Measurements from ENCODE around the gene NR1H2.

DNA sequence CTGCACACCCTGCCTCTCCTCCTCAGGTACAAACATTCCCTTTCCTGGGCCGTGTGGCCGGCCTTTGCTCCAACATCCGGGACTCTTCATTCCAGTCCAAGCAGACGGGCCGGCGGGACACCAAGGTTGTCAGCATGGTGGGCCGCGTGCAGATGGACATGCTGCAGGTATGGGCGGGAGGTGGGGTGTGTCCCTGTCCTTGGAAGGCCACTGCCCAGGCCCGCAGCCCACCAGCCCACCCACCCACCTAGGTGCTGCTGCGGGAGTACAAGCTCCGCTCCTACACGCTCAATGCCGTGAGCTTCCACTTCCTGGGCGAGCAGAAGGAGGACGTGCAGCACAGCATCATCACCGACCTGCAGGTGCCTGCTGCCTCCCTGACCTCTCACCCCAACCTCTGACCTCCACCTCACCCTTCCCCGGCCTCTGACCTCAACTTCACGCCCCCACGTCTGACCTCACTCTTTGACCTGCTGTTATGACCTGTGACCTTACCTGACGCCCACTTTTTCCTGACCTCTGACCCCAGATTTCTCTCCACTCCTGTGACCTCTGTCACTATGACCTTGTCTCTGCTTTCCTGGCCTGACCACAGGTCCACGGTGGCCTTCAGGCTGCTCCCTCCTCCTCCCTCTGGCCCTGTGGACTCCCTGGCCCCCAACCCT is 30.0 kb downstream of the NR1H2 start:
- TF ChIP-seq, protein P1, sequence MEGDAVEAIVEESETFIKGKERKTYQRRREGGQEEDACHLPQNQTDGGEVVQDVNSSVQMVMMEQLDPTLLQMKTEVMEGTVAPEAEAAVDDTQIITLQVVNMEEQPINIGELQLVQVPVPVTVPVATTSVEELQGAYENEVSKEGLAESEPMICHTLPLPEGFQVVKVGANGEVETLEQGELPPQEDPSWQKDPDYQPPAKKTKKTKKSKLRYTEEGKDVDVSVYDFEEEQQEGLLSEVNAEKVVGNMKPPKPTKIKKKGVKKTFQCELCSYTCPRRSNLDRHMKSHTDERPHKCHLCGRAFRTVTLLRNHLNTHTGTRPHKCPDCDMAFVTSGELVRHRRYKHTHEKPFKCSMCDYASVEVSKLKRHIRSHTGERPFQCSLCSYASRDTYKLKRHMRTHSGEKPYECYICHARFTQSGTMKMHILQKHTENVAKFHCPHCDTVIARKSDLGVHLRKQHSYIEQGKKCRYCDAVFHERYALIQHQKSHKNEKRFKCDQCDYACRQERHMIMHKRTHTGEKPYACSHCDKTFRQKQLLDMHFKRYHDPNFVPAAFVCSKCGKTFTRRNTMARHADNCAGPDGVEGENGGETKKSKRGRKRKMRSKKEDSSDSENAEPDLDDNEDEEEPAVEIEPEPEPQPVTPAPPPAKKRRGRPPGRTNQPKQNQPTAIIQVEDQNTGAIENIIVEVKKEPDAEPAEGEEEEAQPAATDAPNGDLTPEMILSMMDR (IDR thresholded peaks at IDR 0.05 in 2 of 3, conservative IDR thresholded peaks at IDR 0.05 in 1 of 3; ENCODE audit: borderline replicate concordance in 1 of 3, insufficient read depth in 1 of 3, low read depth in 2 of 3, low read length in 2 of 3): no peak
- TF ChIP-seq ZFX (IDR thresholded peaks at IDR 0.05) (no peak), EZH2phosphoT487 (IDR thresholded peaks at IDR 0.05; ENCODE audit: borderline replicate concordance) (no peak), POLR2A (IDR thresholded peaks at IDR 0.05; ENCODE audit: borderline replicate concordance, extremely low read depth, insufficient read depth, insufficient read length) (no peak), POLR2AphosphoS5 (IDR thresholded peaks at IDR 0.05; ENCODE audit: low read depth, low read length) (no peak), SRF (IDR thresholded peaks at IDR 0.05; ENCODE audit: low read depth) (no peak), SP1 (IDR thresholded peaks at IDR 0.05; ENCODE audit: low read depth) (no peak), TCF7L2 (IDR thresholded peaks at IDR 0.05; ENCODE audit: borderline replicate concordance, extremely low read depth, insufficient read depth, insufficient read length) (no peak), YY1 (IDR thresholded peaks at IDR 0.05; ENCODE audit: extremely low read depth, insufficient replicate concordance, low read depth, low read length) (no peak), ELF1 (IDR thresholded peaks at IDR 0.05; ENCODE audit: borderline replicate concordance, low read depth) (no peak)
- TF ChIP-seq, protein P2, sequence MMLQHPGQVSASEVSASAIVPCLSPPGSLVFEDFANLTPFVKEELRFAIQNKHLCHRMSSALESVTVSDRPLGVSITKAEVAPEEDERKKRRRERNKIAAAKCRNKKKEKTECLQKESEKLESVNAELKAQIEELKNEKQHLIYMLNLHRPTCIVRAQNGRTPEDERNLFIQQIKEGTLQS (IDR thresholded peaks at IDR 0.05): no peak
- TF ChIP-seq, protein P3, sequence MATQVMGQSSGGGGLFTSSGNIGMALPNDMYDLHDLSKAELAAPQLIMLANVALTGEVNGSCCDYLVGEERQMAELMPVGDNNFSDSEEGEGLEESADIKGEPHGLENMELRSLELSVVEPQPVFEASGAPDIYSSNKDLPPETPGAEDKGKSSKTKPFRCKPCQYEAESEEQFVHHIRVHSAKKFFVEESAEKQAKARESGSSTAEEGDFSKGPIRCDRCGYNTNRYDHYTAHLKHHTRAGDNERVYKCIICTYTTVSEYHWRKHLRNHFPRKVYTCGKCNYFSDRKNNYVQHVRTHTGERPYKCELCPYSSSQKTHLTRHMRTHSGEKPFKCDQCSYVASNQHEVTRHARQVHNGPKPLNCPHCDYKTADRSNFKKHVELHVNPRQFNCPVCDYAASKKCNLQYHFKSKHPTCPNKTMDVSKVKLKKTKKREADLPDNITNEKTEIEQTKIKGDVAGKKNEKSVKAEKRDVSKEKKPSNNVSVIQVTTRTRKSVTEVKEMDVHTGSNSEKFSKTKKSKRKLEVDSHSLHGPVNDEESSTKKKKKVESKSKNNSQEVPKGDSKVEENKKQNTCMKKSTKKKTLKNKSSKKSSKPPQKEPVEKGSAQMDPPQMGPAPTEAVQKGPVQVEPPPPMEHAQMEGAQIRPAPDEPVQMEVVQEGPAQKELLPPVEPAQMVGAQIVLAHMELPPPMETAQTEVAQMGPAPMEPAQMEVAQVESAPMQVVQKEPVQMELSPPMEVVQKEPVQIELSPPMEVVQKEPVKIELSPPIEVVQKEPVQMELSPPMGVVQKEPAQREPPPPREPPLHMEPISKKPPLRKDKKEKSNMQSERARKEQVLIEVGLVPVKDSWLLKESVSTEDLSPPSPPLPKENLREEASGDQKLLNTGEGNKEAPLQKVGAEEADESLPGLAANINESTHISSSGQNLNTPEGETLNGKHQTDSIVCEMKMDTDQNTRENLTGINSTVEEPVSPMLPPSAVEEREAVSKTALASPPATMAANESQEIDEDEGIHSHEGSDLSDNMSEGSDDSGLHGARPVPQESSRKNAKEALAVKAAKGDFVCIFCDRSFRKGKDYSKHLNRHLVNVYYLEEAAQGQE (IDR thresholded peaks at IDR 0.05; ENCODE audit: low read depth): no peak
